ENCODE data around the gene TGFBR2. TPM values are rescaled to one million over a fixed set of nuclear protein-coding genes. Genes with fewer than 3 reads are reported as not detected.

Gene TGFBR2
- total RNA-seq, 1 experiment from 2014 or later: 22.5 TPM

DNA sequence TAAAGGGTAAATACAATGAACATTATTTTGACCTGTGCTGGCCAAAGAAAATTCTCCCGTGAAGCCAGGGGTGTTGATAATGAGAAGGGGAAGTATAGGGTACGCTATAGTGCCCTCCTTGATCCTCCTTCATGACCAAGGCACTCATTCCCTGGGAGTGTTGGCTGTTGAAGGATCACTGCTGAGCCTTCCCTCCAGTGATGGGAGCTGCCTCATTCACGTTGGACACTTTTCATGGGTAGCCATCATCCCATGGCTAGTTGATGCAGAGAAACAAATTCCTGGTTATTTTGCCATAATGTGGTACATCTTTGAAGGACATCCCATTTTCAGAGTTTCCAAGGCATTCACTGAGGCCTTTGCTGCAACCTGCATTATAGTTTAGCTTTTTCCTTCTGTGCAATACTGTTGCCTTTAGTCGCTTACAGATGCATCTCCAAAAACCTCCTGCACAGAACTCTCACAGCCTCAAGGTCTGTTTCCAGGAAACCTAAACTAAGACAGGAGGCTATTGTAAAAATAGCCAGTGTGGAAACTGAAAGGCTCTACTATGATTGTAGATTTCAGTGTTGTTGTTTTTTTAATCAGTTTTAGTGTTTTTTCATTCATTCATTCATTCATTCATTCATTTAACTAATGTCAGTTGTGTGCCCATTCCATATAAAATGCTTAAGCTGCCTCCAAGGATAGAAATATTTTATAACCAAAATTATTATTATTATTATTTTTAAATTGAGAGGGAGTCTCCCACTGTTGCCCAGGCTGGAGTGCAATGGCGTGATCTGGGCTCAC, 40.8 kb downstream of the TGFBR2 start (continued):
- TF ChIP-seq, protein P1, sequence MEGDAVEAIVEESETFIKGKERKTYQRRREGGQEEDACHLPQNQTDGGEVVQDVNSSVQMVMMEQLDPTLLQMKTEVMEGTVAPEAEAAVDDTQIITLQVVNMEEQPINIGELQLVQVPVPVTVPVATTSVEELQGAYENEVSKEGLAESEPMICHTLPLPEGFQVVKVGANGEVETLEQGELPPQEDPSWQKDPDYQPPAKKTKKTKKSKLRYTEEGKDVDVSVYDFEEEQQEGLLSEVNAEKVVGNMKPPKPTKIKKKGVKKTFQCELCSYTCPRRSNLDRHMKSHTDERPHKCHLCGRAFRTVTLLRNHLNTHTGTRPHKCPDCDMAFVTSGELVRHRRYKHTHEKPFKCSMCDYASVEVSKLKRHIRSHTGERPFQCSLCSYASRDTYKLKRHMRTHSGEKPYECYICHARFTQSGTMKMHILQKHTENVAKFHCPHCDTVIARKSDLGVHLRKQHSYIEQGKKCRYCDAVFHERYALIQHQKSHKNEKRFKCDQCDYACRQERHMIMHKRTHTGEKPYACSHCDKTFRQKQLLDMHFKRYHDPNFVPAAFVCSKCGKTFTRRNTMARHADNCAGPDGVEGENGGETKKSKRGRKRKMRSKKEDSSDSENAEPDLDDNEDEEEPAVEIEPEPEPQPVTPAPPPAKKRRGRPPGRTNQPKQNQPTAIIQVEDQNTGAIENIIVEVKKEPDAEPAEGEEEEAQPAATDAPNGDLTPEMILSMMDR (IDR thresholded peaks at IDR 0.05 in 2 of 3, conservative IDR thresholded peaks at IDR 0.05 in 1 of 3; ENCODE audit: borderline replicate concordance in 1 of 3, insufficient read depth in 1 of 3, low read depth in 2 of 3, low read length in 2 of 3): no peak
- TF ChIP-seq, protein P2, sequence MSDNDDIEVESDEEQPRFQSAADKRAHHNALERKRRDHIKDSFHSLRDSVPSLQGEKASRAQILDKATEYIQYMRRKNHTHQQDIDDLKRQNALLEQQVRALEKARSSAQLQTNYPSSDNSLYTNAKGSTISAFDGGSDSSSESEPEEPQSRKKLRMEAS (IDR thresholded peaks at IDR 0.05): no peak
- no peak for TF ChIP-seq ZFX (IDR thresholded peaks at IDR 0.05)

DNA sequence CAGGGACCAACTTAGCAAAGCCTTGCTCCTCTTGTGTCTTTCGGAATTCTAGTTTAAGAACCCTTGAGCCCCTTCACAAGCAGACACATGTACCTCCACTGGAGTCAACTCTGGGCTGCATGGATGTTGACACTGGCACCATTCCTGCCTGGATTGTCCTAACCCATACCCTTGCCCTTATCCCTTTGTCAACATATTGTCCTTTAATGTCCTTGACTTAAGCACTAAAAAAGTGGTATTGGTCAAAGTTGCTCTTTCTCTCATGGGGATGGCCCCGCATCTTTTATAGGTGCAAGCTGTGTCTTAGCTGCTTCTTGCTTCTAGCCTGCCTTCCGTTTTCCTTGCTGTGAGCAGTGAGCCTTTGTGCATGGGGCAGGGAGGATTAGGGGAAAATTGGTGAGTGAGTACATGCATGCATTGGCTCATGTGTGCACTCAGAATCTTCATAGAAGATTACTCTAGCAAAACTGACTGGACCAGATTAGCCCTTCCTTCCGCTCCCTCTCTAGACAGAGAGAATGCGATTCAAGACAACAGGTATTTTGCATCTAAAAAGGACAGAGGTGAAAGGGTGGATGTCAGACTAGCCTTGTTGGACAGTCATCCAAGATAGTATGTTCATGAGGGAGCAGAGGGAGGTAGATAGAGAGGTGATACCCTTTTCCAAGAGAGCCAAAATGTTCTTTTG, 42.4 kb downstream of the TGFBR2 start:
- no peak overlapping the region for H3K4me3 ChIP-seq (replicated peaks in 1 of 2; ENCODE audit: low read depth in 1 of 2, low read length in 2 of 2)
- H4K20me1 ChIP-seq (ENCODE audit: insufficient read depth): peaks cover 12% of the 10 kb centered on the region; the same call in 1 of the 2 replicates
- DNase-seq (ENCODE audit: low read depth, low spot score): no peak
- peaks cover 7 to 10% of the 10 kb centered on the region in 2 experiments; a peak in 3 of 4 replicates for H3K4me1 ChIP-seq (ENCODE audit: control insufficient read depth in 1 of 2, insufficient read depth in 2 of 2, low read length in 2 of 2)
- ChIA-PET RAD21 (ENCODE audit: low non-redundant PET in 1 of 2, low total read pairs in 2 of 2, uncharacterized antibody in 2 of 2, unreplicated experiment in 2 of 2) (no interaction called here), POLR2A (no interaction called here), CTCF (no interaction called here)
- no TSS peak for BruUV-seq (replicated peaks)
- no peaks in the 10 kb centered on the region for H3K9me2 ChIP-seq (ENCODE audit: insufficient read depth)
- intact Hi-C loops (cut with micrococcal nuclease): no loop called here
- H3K4me2 ChIP-seq (ENCODE audit: low read length): no peak overlapping the region
- TF ChIP-seq, protein P1 (IDR thresholded peaks at IDR 0.05 in 2 of 3, conservative IDR thresholded peaks at IDR 0.05 in 1 of 3; ENCODE audit: borderline replicate concordance in 1 of 3, insufficient read depth in 1 of 3, low read depth in 2 of 3, low read length in 2 of 3): no peak
- no peak for TF ChIP-seq ZFX (IDR thresholded peaks at IDR 0.05)
- no peak for TF ChIP-seq CBX3 (IDR thresholded peaks at IDR 0.05; ENCODE audit: low read depth)
- TF ChIP-seq POLR2AphosphoS5 (IDR thresholded peaks at IDR 0.05; ENCODE audit: low read depth, low read length): no peak
- no peak for TF ChIP-seq SRF (IDR thresholded peaks at IDR 0.05; ENCODE audit: low read depth)
- TF ChIP-seq, protein P2 (IDR thresholded peaks at IDR 0.05): no peak
- TF ChIP-seq, protein P3, sequence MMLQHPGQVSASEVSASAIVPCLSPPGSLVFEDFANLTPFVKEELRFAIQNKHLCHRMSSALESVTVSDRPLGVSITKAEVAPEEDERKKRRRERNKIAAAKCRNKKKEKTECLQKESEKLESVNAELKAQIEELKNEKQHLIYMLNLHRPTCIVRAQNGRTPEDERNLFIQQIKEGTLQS (IDR thresholded peaks at IDR 0.05): no peak
- peaks cover 43 to 82% of the 10 kb centered on the region in 2 experiments for H3K36me3 ChIP-seq (ENCODE audit: control insufficient read depth in 1 of 2, insufficient read depth in 2 of 2, low read length in 2 of 2)
- H3K9me3 ChIP-seq (ENCODE audit: control insufficient read depth in 1 of 2, insufficient read depth in 1 of 2, low read depth in 1 of 2, low read length in 2 of 2): no peaks in the 10 kb centered on the region
- no peaks in the 10 kb centered on the region for H3K27me3 ChIP-seq (ENCODE audit: insufficient read depth, low read length)
- no peak overlapping the region for H3K9ac ChIP-seq (ENCODE audit: low read length)
- no peak for ATAC-seq
- peaks cover 95% of the 10 kb centered on the region for H3K79me2 ChIP-seq (ENCODE audit: insufficient read depth, low read length)
- H2AFZ ChIP-seq (ENCODE audit: low read depth, low read length, poor library complexity, severe bottlenecking): no peak overlapping the region
- no peak overlapping the region for H3K27ac ChIP-seq (ENCODE audit: low read depth, low read length)
